Body of pancreas (tissue), 4 donors: ENCODE results near the gene ATP13A3.

Experiments used
- CTCF ChIP-seq, 7 experiments: fragments of 450-650 bp in 4 of 7; fragments of 200-600 bp in 3 of 7; sonication (generic) in 3 of 7; IDR thresholded peaks; one replicate each; pipeline ENCODE4 v1.5.1; 2016 to 2019; ENCODE audit warnings: antibody characterized with exemption in 7 of 7
- POLR2A ChIP-seq, 3 donors: fragments of 450-650 bp; IDR thresholded peaks; one replicate each; pipeline ENCODE4 v1.6.1; 2016; ENCODE audit warnings: antibody characterized with exemption in 3 of 3, mild to moderate bottlenecking in 2 of 3

- TF ChIP-seq CTCF (IDR thresholded peaks at IDR 0.05) (no peak), POLR2A (IDR thresholded peaks at IDR 0.05) (no peak)
Measured at GRCh38 chr3:194379231-194379630, 107.6 kb downstream of the ATP13A3 start.
